ENCODE data around the gene NCKAP1. TPM values are rescaled to one million over a fixed set of nuclear protein-coding genes. Genes with fewer than 3 reads are reported as not detected.

NCKAP1 gene
- total and polyA plus RNA-seq, 4 experiments from 2014 or later, result 0.24 to 6.3 (median 3.2) TPM

- H3K9me3 ChIP-seq (ENCODE audit: control insufficient read depth in 1 of 2, low read length in 2 of 2), result no peaks in the 10 kb centered on the region
- Mint-ChIP-seq H3K4me3 (peak overlapping the region in 7 of 8 donors; percentile 9 to 89 (median 67)), H3K36me3 (no peaks in the 10 kb centered on the region), H3K27me3 (peaks cover 12 to 13% of the 10 kb centered on the region in 2 donors), H3K9me3 (peaks cover 0 to 1% (median 0%) of the 10 kb centered on the region in 8 donors), H3K27ac (peak overlapping the region in 5 of 7 donors; percentile 8 to 90 (median 32)), H3K4me1 (peaks cover 26 to 38% (median 32%) of the 10 kb centered on the region in 4 donors)
- H3K36me3 ChIP-seq (ENCODE audit: insufficient read depth, low read length), result no peaks in the 10 kb centered on the region
- CTCF ChIA-PET (ENCODE audit: partially characterized antibody), result interaction anchor here (1.0 kb wide), 1 partner anchor 56 kb away, joined by 3 read pairs; no protein-coding TSS in a partner anchor
- peak in 4 of 5 donors; percentile 55 to 66 (median 61) for DNase-seq
- peaks cover 37% of the 10 kb centered on the region for H3K4me1 ChIP-seq (ENCODE audit: insufficient read depth, low read length)
- H3K27me3 ChIP-seq (ENCODE audit: insufficient read depth, low read length), result peaks cover 7% of the 10 kb centered on the region
- intact Hi-C loops (cut with micrococcal nuclease), result loop anchor here (5.0 kb wide), 2 partner anchors 54 to 1144 kb away; partner anchors contain the start of gene ITPRID2
- POLR2A ChIA-PET (ENCODE audit: partially characterized antibody), result interaction anchor here (1.5 kb wide), 1 partner anchor 42 kb away, joined by 6 read pairs; the partner anchor contains the start of gene DUSP19
- H3K4me3 ChIP-seq (ENCODE audit: low read length in 2 of 2), result no peak overlapping the region
- no peak overlapping the region for H3K27ac ChIP-seq (ENCODE audit: low read depth, low read length)
These were observed 2.1 kb downstream of the NCKAP1 start for GRCh38 chr2:183035954-183036669.

GRCh38 chr2:183035298-183035953 is 2.8 kb downstream of the NCKAP1 start:
- no peak for DNase-seq
- intact Hi-C loops (cut with micrococcal nuclease), result loop anchor here (5.0 kb wide), 2 partner anchors 53 to 1143 kb away; partner anchors contain the start of gene ITPRID2
- CTCF ChIA-PET (ENCODE audit: partially characterized antibody), result no interaction called here
- Mint-ChIP-seq H3K27ac (no peak overlapping the region), H3K36me3 (no peaks in the 10 kb centered on the region), H3K9me3 (peaks cover 0 to 1% (median 0%) of the 10 kb centered on the region in 8 donors), H3K4me3 (peak overlapping the region in 2 of 8 donors; percentile 3 to 45), H3K27me3 (peaks cover 12 to 13% of the 10 kb centered on the region in 2 donors), H3K4me1 (peaks cover 26 to 38% (median 32%) of the 10 kb centered on the region in 4 donors)
- POLR2A ChIA-PET (ENCODE audit: partially characterized antibody), result interaction anchor here (1.5 kb wide), 1 partner anchor 43 kb away, joined by 6 read pairs; the partner anchor contains the start of gene DUSP19
- Histone ChIP-seq H3K4me3 (ENCODE audit: low read length in 2 of 2) (no peak overlapping the region), H3K9me3 (ENCODE audit: control insufficient read depth in 1 of 2, low read length in 2 of 2) (no peaks in the 10 kb centered on the region), H3K27ac (ENCODE audit: low read depth, low read length) (no peak overlapping the region), H3K27me3 (ENCODE audit: insufficient read depth, low read length) (peaks cover 6% of the 10 kb centered on the region), H3K4me1 (ENCODE audit: insufficient read depth, low read length) (peaks cover 37% of the 10 kb centered on the region), H3K36me3 (ENCODE audit: insufficient read depth, low read length) (no peaks in the 10 kb centered on the region)

- H3K4me3 ChIP-seq (ENCODE audit: low read length in 2 of 2), result no peak overlapping the region
- no peaks in the 10 kb centered on the region for H3K36me3 ChIP-seq (ENCODE audit: insufficient read depth, low read length)
- no peak overlapping the region for H3K27ac Mint-ChIP-seq
- no peaks in the 10 kb centered on the region for H3K9me3 ChIP-seq (ENCODE audit: control insufficient read depth in 1 of 2, low read length in 2 of 2)
- ChIA-PET POLR2A (ENCODE audit: partially characterized antibody) (no interaction called here), CTCF (ENCODE audit: partially characterized antibody) (no interaction called here)
- H3K4me1 Mint-ChIP-seq, result peaks cover 26 to 35% (median 32%) of the 10 kb centered on the region in 4 donors
- H3K27me3 ChIP-seq (ENCODE audit: insufficient read depth, low read length), result peaks cover 4% of the 10 kb centered on the region
- no peak overlapping the region for H3K27ac ChIP-seq (ENCODE audit: low read depth, low read length)
- H3K9me3 Mint-ChIP-seq, result peaks cover 0 to 3% (median 0%) of the 10 kb centered on the region in 8 donors
- H3K36me3 Mint-ChIP-seq, result no peaks in the 10 kb centered on the region
- no peak overlapping the region for H3K4me3 Mint-ChIP-seq
- intact Hi-C loops (cut with micrococcal nuclease), result loop anchor here (5.0 kb wide), 2 partner anchors 53 to 1143 kb away; partner anchors contain the start of gene ITPRID2
- no peak for DNase-seq
- H3K27me3 Mint-ChIP-seq, result peaks cover 11 to 19% of the 10 kb centered on the region in 2 donors
- H3K4me1 ChIP-seq (ENCODE audit: insufficient read depth, low read length), result peaks cover 37% of the 10 kb centered on the region
These were observed 3.5 kb downstream of the NCKAP1 start for GRCh38 chr2:183034806-183035205.

GRCh38 chr2:183033951-183034350 is 4.3 kb downstream of the NCKAP1 start:
- CTCF ChIA-PET (ENCODE audit: partially characterized antibody), result no interaction called here
- H3K27ac ChIP-seq (ENCODE audit: low read depth, low read length), result no peak overlapping the region

DNA sequence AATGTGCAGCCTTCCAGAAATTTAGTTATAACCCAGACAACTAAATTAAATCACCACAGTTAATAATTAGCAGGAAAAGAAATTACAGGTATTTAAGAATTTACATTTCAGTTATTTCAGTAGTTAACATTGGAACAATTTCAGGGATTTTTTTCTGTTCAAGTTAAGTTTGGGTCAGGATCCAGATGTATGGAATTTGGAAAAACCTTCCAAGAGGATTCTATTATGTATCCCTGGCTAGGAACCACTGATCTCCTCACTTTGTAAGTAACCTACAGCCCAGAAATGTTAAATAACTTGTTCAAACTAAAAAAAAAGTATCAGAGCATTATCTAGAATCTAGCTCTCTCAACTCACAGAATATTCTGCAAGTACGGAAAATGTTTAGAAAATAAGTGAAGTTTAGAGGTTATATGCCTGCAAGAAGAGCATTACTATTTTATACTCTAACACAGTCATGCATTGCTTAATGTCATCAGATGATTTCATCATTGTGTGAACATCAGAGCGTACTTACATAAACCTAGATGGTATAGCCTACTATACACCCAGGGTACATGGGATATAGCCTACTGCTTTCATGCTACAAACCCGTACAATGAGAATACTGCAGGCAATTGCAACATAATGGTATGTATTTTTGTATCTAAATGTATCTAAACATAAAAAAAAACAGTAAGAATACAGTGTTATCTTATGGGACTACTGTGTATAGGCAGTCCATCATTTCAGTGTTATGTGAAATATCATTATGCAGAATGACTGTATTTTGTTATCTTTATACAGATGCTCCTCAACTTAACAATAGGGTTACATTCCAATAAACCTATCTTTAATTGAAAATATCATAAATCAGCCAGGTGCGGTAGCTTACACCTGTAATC is 6.1 kb downstream of the NCKAP1 start:
- no peaks in the 10 kb centered on the region for H3K36me3 ChIP-seq (ENCODE audit: insufficient read depth, low read length)
- Mint-ChIP-seq H3K4me3 (no peak overlapping the region), H3K27ac (no peak overlapping the region), H3K4me1 (peaks cover 16 to 24% (median 21%) of the 10 kb centered on the region in 4 donors), H3K9me3 (peaks cover 0 to 2% (median 0%) of the 10 kb centered on the region in 8 donors), H3K27me3 (peaks cover 7 to 19% of the 10 kb centered on the region in 2 donors), H3K36me3 (no peaks in the 10 kb centered on the region)
- POLR2A ChIA-PET (ENCODE audit: partially characterized antibody), result no interaction called here
- H3K4me1 ChIP-seq (ENCODE audit: insufficient read depth, low read length), result peaks cover 19% of the 10 kb centered on the region
- DNase-seq, result no peak
- no peaks in the 10 kb centered on the region for H3K27me3 ChIP-seq (ENCODE audit: insufficient read depth, low read length)
- H3K9me3 ChIP-seq (ENCODE audit: control insufficient read depth in 1 of 2, low read length in 2 of 2), result no peaks in the 10 kb centered on the region
- CTCF ChIA-PET (ENCODE audit: partially characterized antibody), result no interaction called here
- H3K27ac ChIP-seq (ENCODE audit: low read depth, low read length), result no peak overlapping the region
- intact Hi-C loops (cut with micrococcal nuclease), result no loop called here
- no peak overlapping the region for H3K4me3 ChIP-seq (ENCODE audit: low read length in 2 of 2)

More at GRCh38 chr2:183033951-183034350, 4.3 kb downstream of the NCKAP1 start:
- no peak overlapping the region for H3K4me3 ChIP-seq (ENCODE audit: low read length in 2 of 2)
- H3K27me3 ChIP-seq (ENCODE audit: insufficient read depth, low read length), result no peaks in the 10 kb centered on the region
- Mint-ChIP-seq H3K9me3 (peaks cover 0 to 3% (median 0%) of the 10 kb centered on the region in 8 donors), H3K36me3 (no peaks in the 10 kb centered on the region), H3K27me3 (peaks cover 9 to 19% of the 10 kb centered on the region in 2 donors), H3K27ac (no peak overlapping the region), H3K4me3 (no peak overlapping the region), H3K4me1 (peaks cover 22 to 31% (median 28%) of the 10 kb centered on the region in 4 donors)
- H3K4me1 ChIP-seq (ENCODE audit: insufficient read depth, low read length), result peaks cover 28% of the 10 kb centered on the region
- POLR2A ChIA-PET (ENCODE audit: partially characterized antibody), result no interaction called here
- DNase-seq, result no peak
- no peaks in the 10 kb centered on the region for H3K36me3 ChIP-seq (ENCODE audit: insufficient read depth, low read length)
- no peaks in the 10 kb centered on the region for H3K9me3 ChIP-seq (ENCODE audit: control insufficient read depth in 1 of 2, low read length in 2 of 2)
- intact Hi-C loops (cut with micrococcal nuclease), result no loop called here

- peaks cover 5 to 12% of the 10 kb centered on the region in 2 donors for H3K27me3 Mint-ChIP-seq
- no peak overlapping the region for H3K4me3 Mint-ChIP-seq
- no peaks in the 10 kb centered on the region for H3K36me3 Mint-ChIP-seq
- H3K27me3 ChIP-seq (ENCODE audit: insufficient read depth, low read length), result no peaks in the 10 kb centered on the region
- no peaks in the 10 kb centered on the region for H3K4me1 ChIP-seq (ENCODE audit: insufficient read depth, low read length)
- H3K9me3 Mint-ChIP-seq, result peaks cover 0 to 2% (median 0%) of the 10 kb centered on the region in 8 donors
- no peak overlapping the region for H3K4me3 ChIP-seq (ENCODE audit: low read length in 2 of 2)
- intact Hi-C loops (cut with micrococcal nuclease), result no loop called here
- H3K4me1 Mint-ChIP-seq, result peaks cover 0 to 6% (median 2%) of the 10 kb centered on the region in 4 donors
- H3K27ac Mint-ChIP-seq, result no peak overlapping the region
- H3K36me3 ChIP-seq (ENCODE audit: insufficient read depth, low read length), result no peaks in the 10 kb centered on the region
- POLR2A ChIA-PET (ENCODE audit: partially characterized antibody), result no interaction called here
- H3K9me3 ChIP-seq (ENCODE audit: control insufficient read depth in 1 of 2, low read length in 2 of 2), result no peaks in the 10 kb centered on the region
- CTCF ChIA-PET (ENCODE audit: partially characterized antibody), result no interaction called here
- no peak for DNase-seq
- H3K27ac ChIP-seq (ENCODE audit: low read depth, low read length), result no peak overlapping the region
These were observed 9.0 kb downstream of the NCKAP1 start for GRCh38 chr2:183029219-183029618.
